HepG2 (cell line): ENCODE measurements around the gene MEPCE. TPM values are rescaled to one million over a fixed set of nuclear protein-coding genes. Genes with fewer than 3 reads are reported as not detected.

Experiments
- AKAP8 ChIP-seq: sonication (generic); formaldehyde crosslinking; IDR thresholded peaks from 2 replicates; pipeline ENCODE4 v1.5.1; 2020; ENCODE audit warnings: mild to moderate bottlenecking, missing genetic modification reagents
- CEBPG ChIP-seq: IDR thresholded peaks from 2 replicates; pipeline ENCODE4 v1.6.1; 2016
- HDAC2 ChIP-seq: sonication (generic); formaldehyde crosslinking; IDR thresholded peaks from 2 replicates; pipeline ENCODE4 v1.4.0; 2020; ENCODE audit warnings: missing genetic modification reagents
- HMG20A ChIP-seq: IDR thresholded peaks from 2 replicates; pipeline ENCODE4 v1.6.1; 2016; ENCODE audit warnings: borderline replicate concordance
- ISX ChIP-seq: sonication (generic); formaldehyde crosslinking; conservative IDR thresholded peaks from 2 replicates; pipeline ENCODE4 v1.5.0; 2020; ENCODE audit warnings: missing genetic modification reagents
- KLF11 ChIP-seq: IDR thresholded peaks from 2 replicates; pipeline ENCODE4 v1.6.1; 2016; ENCODE audit warnings: missing compliant biosample characterization
- KLF6 ChIP-seq: IDR thresholded peaks from 2 replicates; pipeline ENCODE4 v1.8.0; 2016; ENCODE audit warnings: missing biosample characterization, missing genetic modification reagents
- MYC ChIP-seq: sonication (generic); formaldehyde crosslinking; IDR thresholded peaks from 2 replicates; pipeline ENCODE4 v1.9.0; 2021; ENCODE audit warnings: missing genetic modification reagents, borderline replicate concordance
- POLR2A ChIP-seq, 2 experiments: IDR thresholded peaks; 2 replicates each; pipeline ENCODE4 v1.6.1; 2011; ENCODE audit warnings: low read depth in 2 of 2, low read length in 2 of 2, mild to moderate bottlenecking in 1 of 2, moderate library complexity in 1 of 2; ENCODE audit not compliant: insufficient read depth in 1 of 2
- PPARG ChIP-seq: conservative IDR thresholded peaks from 2 replicates; pipeline ENCODE4 v1.6.1; 2016; ENCODE audit warnings: missing biosample characterization, missing genetic modification reagents
- RBM22 ChIP-seq: fragments of 200-400 bp; formaldehyde crosslinking; optimal IDR thresholded peaks from 2 replicates; pipeline ENCODE3; 2017; ENCODE audit warnings: mild to moderate bottlenecking, low read length, moderate library complexity
- TBX3 ChIP-seq: fragments of 450-650 bp; IDR thresholded peaks from 2 replicates; pipeline ENCODE4 v1.6.1; 2017; ENCODE audit warnings: antibody characterized with exemption, mild to moderate bottlenecking, inconsistent platforms, borderline replicate concordance
- ZFP62 ChIP-seq: sonication (generic); formaldehyde crosslinking; IDR thresholded peaks from 2 replicates; pipeline ENCODE4 v1.4.0; 2020; ENCODE audit warnings: missing genetic modification reagents
- ZFP82 ChIP-seq: sonication (generic); formaldehyde crosslinking; IDR thresholded peaks from 2 replicates; pipeline ENCODE4 v1.5.1; 2020; ENCODE audit warnings: mild to moderate bottlenecking, missing genetic modification reagents, borderline replicate concordance
- ZNF12 ChIP-seq: sonication (generic); formaldehyde crosslinking; IDR thresholded peaks from 2 replicates; pipeline ENCODE4 v1.5.0; 2020; ENCODE audit warnings: missing genetic modification reagents
- ZNF367 ChIP-seq: sonication (generic); formaldehyde crosslinking; IDR thresholded peaks from 2 replicates; pipeline ENCODE4 v1.4.0; 2020; ENCODE audit warnings: missing genetic modification reagents, borderline replicate concordance
- ZNF430 ChIP-seq: sonication (generic); formaldehyde crosslinking; IDR thresholded peaks from 2 replicates; pipeline ENCODE4 v1.9.0; 2021; ENCODE audit warnings: mild to moderate bottlenecking, missing genetic modification reagents
- ZNF432 ChIP-seq: sonication (generic); formaldehyde crosslinking; IDR thresholded peaks from 2 replicates; pipeline ENCODE4 v1.5.0; 2020; ENCODE audit warnings: missing genetic modification reagents, mild to moderate bottlenecking, borderline replicate concordance
- ZNF44 ChIP-seq: sonication (generic); formaldehyde crosslinking; IDR thresholded peaks from 2 replicates; pipeline ENCODE4 v1.5.1; 2020; ENCODE audit warnings: mild to moderate bottlenecking, missing genetic modification reagents
- ZNF468 ChIP-seq: sonication (generic); formaldehyde crosslinking; IDR thresholded peaks from 2 replicates; pipeline ENCODE4 v1.8.0; 2022; ENCODE audit warnings: mild to moderate bottlenecking, moderate library complexity, missing genetic modification reagents
- ZNF501 ChIP-seq: sonication (generic); formaldehyde crosslinking; IDR thresholded peaks from 2 replicates; pipeline ENCODE4 v1.5.1; 2020; ENCODE audit warnings: mild to moderate bottlenecking, moderate library complexity, missing genetic modification reagents
- ZNF530 ChIP-seq: sonication (generic); formaldehyde crosslinking; IDR thresholded peaks from 2 replicates; pipeline ENCODE4 v1.5.0; 2020; ENCODE audit warnings: low read depth, mild to moderate bottlenecking, missing genetic modification reagents
- ZNF619 ChIP-seq: sonication (generic); formaldehyde crosslinking; IDR thresholded peaks from 2 replicates; pipeline ENCODE4 v1.4.0; 2020; ENCODE audit warnings: mild to moderate bottlenecking, missing genetic modification reagents
- ZNF724P ChIP-seq: sonication (generic); formaldehyde crosslinking; IDR thresholded peaks from 2 replicates; pipeline ENCODE4 v1.8.0; 2022; ENCODE audit warnings: missing genetic modification reagents, borderline replicate concordance
- polyA plus RNA-seq, 8 experiments: library from polyadenylated mRNA; depleted of rRNA in 3 of 8; stranded (reverse) in 7 of 8; unstranded in 1 of 8; fragments of >200 nt; fragmentation: Illumina TruSeq in 4 of 8; extraction: Trizol in 4 of 8; gene quantifications; 2 replicates each; pipeline versions ENCODE4 v1.2.1 to v1.2.3, GENCODE V29; 2011 to 2016; ENCODE audit warnings: low read depth in 4 of 8, missing spikeins in 1 of 8, mixed read lengths in 1 of 8; ENCODE audit not compliant: insufficient read depth in 1 of 8
- total RNA-seq, 5 experiments: library from RNA; depleted of rRNA; stranded (reverse); fragments of >200 nt; fragmentation: Illumina TruSeq; extraction: Trizol; gene quantifications; 2 replicates each; pipeline ENCODE4 v1.2.3, GENCODE V29; 2016; ENCODE audit warnings: low read depth in 1 of 5
- TF ChIP-seq, protein P1 (sequence below): IDR thresholded peaks from 2 replicates; pipeline ENCODE4 v1.6.1; 2016; ENCODE audit warnings: mild to moderate bottlenecking, missing biosample characterization, missing genetic modification reagents
- TF ChIP-seq, protein P2 (sequence below): sonication (generic); formaldehyde crosslinking; conservative IDR thresholded peaks from 2 replicates; pipeline ENCODE4 v1.4.0; 2020; ENCODE audit warnings: mild to moderate bottlenecking, missing genetic modification reagents, moderate library complexity
- TF ChIP-seq, protein P3 (sequence below): sonication (generic); formaldehyde crosslinking; IDR thresholded peaks from 2 replicates; pipeline ENCODE4 v1.5.1; 2020; ENCODE audit warnings: mild to moderate bottlenecking, missing genetic modification reagents, moderate library complexity

The MEPCE gene
- total and polyA plus RNA-seq, 2 of the 13 experiments (the other 11 are each of a cell fraction or from before 2014, with no cell fraction given) = 12.3 to 26.0 TPM

DNA sequence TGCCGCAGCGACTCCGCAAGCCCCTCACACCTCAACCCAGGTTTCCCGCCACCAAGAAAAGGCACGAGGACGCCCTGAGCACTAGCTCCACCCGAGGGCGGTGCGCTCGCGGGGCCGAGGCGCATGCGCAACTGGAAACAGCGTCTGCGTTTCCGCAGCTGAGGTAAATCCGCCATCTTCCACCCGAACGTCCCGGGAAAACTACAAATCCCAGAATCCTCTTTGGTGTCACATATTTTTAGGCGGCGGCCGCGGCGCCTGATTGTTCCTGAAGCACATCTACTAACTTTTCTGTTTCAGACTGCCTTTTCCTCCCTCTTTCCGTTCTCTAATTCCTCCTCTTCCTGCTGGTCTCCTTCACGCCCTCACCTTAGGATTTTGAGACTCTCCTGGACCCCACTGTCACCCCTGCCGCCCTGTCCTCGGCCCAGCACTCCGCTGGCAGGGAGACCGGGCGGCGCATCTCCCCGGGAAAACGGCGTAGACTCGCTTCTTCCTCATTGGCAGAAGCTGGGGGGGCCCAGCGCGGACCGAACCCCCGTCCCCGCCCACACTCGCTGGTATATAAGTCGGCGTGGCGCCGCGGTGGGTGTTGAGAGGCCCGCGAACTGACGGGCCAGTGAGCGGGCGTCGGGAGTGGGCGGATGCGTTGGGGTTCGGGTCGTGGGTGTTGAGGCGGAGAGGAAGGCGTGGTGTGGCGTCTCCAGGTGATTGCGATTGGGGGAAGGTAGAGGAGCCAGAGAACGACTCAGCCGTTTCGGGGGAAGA is 1.2 kb upstream of the MEPCE start, which contains the start of gene ZCWPW1 (continued):
- peak; percentile 89; the same call in 1 of the 2 replicates for TF ChIP-seq ZNF724P (CRISPR knock-in tag)
- no peak; the same call in 1 of the 2 replicates for TF ChIP-seq ZNF44 (CRISPR knock-in tag)
- peak; percentile 64 for TF ChIP-seq HDAC2
- no peak for TF ChIP-seq ZFP62 (CRISPR knock-in tag)
- TF ChIP-seq KLF11 (CRISPR knock-in tag) = peak; percentile 75
- TF ChIP-seq RBM22 = peak; percentile 66
- TF ChIP-seq PPARG (CRISPR knock-in tag) = 0 out of 2 replicates have a peak, but pooled peaks have one; percentile 30
- no peak; the same call in 1 of the 2 replicates for TF ChIP-seq MYC (CRISPR knock-in tag)
- peak; percentile 91 for TF ChIP-seq ZNF367
- TF ChIP-seq ZNF12 = 0 out of 2 replicates have a peak, but pooled peaks have one; percentile 40
- TF ChIP-seq, protein P1, sequence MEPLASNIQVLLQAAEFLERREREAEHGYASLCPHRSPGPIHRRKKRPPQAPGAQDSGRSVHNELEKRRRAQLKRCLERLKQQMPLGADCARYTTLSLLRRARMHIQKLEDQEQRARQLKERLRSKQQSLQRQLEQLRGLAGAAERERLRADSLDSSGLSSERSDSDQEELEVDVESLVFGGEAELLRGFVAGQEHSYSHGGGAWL (CRISPR knock-in tag) = peak; percentile 72; the same call in 1 of the 2 replicates
- TF ChIP-seq, protein P2, sequence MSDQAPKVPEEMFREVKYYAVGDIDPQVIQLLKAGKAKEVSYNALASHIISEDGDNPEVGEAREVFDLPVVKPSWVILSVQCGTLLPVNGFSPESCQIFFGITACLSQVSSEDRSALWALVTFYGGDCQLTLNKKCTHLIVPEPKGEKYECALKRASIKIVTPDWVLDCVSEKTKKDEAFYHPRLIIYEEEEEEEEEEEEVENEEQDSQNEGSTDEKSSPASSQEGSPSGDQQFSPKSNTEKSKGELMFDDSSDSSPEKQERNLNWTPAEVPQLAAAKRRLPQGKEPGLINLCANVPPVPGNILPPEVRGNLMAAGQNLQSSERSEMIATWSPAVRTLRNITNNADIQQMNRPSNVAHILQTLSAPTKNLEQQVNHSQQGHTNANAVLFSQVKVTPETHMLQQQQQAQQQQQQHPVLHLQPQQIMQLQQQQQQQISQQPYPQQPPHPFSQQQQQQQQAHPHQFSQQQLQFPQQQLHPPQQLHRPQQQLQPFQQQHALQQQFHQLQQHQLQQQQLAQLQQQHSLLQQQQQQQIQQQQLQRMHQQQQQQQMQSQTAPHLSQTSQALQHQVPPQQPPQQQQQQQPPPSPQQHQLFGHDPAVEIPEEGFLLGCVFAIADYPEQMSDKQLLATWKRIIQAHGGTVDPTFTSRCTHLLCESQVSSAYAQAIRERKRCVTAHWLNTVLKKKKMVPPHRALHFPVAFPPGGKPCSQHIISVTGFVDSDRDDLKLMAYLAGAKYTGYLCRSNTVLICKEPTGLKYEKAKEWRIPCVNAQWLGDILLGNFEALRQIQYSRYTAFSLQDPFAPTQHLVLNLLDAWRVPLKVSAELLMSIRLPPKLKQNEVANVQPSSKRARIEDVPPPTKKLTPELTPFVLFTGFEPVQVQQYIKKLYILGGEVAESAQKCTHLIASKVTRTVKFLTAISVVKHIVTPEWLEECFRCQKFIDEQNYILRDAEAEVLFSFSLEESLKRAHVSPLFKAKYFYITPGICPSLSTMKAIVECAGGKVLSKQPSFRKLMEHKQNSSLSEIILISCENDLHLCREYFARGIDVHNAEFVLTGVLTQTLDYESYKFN = peak; percentile 20; the same call in 1 of the 2 replicates
- peak; percentile 77 for TF ChIP-seq ZFP82 (CRISPR knock-in tag)
- TF ChIP-seq, protein P3, sequence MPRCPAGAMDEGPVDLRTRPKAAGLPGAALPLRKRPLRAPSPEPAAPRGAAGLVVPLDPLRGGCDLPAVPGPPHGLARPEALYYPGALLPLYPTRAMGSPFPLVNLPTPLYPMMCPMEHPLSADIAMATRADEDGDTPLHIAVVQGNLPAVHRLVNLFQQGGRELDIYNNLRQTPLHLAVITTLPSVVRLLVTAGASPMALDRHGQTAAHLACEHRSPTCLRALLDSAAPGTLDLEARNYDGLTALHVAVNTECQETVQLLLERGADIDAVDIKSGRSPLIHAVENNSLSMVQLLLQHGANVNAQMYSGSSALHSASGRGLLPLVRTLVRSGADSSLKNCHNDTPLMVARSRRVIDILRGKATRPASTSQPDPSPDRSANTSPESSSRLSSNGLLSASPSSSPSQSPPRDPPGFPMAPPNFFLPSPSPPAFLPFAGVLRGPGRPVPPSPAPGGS (CRISPR knock-in tag) = no peak
- no peak for TF ChIP-seq HMG20A
- TF ChIP-seq ZNF468 (CRISPR knock-in tag) = no peak; the same call in 1 of the 2 replicates
- peak; percentile 92; the same call in 1 of the 2 replicates for TF ChIP-seq ISX (CRISPR knock-in tag)
- TF ChIP-seq ZNF530 (CRISPR knock-in tag) = no peak
- TF ChIP-seq ZNF430 = peak; percentile 45; the same call in 1 of the 2 replicates
- TF ChIP-seq AKAP8 (CRISPR knock-in tag) = 0 out of 2 replicates have a peak, but pooled peaks have one; percentile 12
- TF ChIP-seq POLR2A (IDR thresholded peaks at IDR 0.05; ENCODE audit: insufficient read depth in 1 of 2, low read depth in 2 of 2, low read length in 2 of 2) = peak in 1 of 2 experiments; percentile 98; a peak in 2 of 4 replicates
- TF ChIP-seq ZNF432 (CRISPR knock-in tag) = no peak
- no peak for TF ChIP-seq TBX3
- peak; percentile 96 for TF ChIP-seq ZNF501 (CRISPR knock-in tag)
- TF ChIP-seq CEBPG (CRISPR knock-in tag) = no peak
- peak; percentile 42; the same call in 1 of the 2 replicates for TF ChIP-seq KLF6 (CRISPR knock-in tag)
- TF ChIP-seq ZNF619 (CRISPR knock-in tag) = no peak; the same call in 1 of the 2 replicates
